DMS53 (cell line): Measurements from ENCODE around the gene ATOH8.

Experiments
- DNase-seq: peaks from one replicate; lab custom pipeline; 2025; lab: John Stamatoyannopoulos, UW

Gene ATOH8

DNA sequence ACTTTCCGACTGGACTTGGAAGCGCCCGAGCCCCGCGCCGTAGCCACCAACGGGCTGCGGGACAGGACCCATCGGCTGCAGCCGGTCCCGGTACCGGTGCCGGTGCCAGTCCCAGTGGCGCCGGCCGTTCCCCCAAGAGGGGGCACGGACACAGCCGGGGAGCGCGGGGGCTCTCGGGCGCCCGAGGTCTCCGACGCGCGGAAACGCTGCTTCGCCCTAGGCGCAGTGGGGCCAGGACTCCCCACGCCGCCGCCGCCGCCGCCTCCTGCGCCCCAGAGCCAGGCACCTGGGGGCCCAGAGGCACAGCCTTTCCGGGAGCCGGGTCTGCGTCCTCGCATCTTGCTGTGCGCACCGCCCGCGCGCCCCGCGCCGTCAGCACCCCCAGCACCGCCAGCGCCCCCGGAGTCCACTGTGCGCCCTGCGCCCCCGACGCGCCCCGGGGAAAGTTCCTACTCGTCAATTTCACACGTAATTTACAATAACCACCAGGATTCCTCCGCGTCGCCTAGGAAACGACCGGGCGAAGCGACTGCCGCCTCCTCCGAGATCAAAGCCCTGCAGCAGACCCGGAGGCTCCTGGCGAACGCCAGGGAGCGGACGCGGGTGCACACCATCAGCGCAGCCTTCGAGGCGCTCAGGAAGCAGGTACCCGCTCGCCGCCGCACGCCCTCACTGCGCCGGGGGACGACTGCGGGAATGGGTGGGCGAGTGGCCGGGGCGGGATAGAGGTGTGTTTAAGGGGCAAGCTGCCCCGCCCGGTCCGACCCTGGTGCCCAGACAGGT lies 713 bp downstream of the ATOH8 start:
- peak; percentile 93 for DNase-seq

DNA sequence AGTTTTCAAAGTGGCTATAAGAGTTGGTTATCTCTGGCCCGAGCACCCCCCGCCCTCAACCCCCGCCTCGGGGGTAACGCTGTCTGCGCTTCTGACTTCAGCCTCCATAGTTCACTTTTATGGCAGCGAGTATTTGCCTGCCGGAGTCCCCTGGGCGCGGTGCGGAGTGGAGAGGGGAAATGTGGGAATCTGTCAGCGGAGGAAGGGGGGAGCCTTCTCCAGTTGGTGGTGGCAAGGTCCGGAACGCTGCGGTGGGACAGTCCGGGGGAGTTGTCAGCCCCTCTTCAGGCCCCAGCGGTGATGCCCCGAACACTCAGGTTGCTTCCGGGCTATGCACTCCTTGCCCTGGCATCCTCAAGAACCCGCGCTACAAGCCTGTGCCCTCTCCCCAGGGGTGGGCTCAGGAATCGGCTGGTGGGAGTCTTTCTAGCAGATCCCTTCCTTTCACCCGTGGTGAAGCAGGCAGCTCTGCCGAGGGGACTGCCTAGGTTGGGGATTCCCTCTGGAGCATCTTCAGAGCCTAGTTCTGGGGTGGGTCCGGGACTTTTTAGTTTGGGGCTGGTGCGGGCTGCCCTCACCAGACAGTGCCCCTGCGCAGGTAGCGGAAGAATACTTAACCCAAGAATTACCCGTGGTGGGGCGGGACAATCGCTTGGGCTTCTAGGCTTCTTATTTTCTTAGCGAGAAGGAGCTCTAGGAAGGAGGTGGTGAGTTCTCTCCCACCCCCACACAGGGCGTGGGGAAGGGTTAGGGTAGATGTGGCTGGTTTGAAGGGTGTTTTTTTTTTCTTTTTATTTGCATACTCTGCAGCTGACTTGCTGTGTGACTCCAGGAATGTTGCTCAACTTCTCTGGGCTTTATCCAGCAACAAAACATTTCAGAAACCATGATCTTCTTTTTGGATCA lies 1.6 kb downstream of the ATOH8 start:
- DNase-seq = peak; percentile 74

DNA sequence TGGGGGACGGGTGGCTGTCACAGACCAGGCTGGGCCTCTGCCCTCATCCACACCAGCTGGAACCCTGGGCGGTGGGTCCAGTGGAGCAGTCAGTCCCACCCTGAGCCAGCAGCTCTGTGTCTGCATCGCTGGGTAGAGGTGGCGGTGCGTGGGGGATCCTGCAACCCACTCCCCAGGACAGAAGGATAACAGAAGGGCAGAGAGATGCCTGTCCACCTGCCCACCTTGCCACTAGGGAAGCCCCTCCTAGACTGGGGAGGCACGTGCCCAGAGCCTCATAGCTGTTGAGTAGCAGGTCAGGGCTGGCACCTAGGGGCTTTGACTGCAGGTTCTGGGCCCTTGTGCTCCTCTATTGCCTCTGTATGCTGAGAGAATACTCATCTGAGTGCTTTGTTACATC lies 2.4 kb downstream of the ATOH8 start:
- peak; percentile 63 for DNase-seq

DNA sequence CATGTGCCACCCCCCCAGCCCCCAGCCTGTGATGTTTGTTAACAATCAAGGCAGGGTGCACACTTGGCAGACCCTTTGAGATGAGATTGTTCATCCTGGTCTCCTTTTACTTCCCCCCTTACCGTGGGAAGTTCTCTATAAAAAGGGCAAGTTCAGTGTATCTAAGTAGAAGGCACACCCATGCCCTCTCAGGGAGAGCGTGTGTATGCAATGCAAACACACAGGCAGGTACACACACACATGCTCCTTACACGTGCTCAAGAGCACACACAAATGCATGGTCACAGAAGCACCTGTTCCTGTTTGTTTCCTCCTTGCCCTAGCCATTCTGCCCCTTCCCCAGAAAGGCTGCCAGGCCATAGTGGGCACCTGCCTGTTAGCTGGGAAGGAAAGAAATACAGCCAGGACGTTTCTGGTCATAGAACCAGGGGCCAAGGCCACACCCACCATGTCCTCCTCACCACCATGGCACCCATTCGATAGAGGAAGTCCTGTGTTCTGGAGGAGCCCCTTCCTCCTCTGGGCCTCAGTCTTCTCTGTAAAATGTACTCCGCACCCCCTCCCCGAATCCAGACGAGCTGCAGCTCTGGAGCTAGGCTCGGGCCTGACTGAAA lies 3.1 kb downstream of the ATOH8 start:
- DNase-seq = peak; percentile 97

DNA sequence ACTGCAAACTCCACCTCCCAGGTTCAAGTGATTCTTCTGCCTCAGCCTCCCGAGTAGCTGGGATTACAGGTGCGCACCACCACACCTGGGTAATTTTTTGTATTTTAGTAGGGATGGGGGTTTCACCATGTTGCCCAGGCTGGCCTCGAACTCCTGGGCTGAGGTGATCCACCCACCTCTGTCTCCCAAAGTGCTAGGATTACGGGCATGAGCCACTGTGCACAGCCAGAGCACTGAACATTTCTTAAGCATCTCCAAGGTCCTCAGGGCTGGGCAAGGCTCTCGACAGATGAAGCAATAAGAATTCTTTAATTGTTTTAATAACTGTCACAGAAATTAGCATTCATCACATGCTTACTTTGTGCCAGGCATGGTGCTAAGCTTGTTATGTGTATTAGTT lies 4.1 kb downstream of the ATOH8 start:
- DNase-seq = no peak

DNA sequence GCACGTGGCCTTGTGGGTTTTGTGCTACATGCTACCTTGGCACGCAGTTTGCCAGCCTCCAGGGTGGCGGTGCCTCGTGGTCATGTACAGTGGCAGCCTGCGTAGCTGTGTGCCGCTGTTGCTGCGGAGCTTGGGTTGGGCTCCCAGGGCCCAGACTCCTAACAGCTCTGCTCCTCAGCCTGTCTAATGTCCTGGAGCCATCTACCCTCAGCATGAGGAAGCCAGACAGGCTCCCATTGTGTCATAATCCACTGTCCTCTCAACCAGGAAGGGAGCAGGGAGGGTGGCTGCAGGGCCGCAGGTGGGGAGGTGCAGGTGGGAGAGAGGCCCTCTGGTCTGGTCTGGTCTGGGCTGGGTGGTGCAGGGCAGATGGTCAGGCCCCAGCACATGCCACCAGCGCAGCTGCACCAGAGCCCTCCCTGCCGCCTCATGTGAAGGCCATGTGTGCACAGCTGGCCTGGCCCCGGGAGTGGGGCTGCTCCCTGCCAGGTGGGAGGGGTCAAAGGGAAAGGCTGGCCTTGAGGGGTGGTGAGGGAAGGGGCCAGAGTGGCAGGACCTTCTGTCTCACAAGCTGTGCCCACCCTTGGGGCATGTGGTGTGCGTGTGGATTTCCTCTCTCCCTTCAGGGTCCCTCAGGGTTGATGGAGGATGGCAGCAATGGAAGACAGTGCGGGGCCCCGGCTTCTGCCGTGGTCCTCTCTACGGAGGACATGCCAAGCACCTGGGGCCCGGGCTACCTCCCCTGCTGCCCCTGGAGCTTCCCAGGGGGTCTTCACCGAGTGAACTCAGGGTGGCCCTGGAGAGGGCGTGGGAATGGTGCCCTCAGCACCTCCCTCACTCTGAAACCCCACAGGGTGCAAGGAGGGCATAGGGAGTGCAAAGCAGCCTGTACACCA lies 4.8 kb downstream of the ATOH8 start:
- DNase-seq = peak; percentile 99

DNA sequence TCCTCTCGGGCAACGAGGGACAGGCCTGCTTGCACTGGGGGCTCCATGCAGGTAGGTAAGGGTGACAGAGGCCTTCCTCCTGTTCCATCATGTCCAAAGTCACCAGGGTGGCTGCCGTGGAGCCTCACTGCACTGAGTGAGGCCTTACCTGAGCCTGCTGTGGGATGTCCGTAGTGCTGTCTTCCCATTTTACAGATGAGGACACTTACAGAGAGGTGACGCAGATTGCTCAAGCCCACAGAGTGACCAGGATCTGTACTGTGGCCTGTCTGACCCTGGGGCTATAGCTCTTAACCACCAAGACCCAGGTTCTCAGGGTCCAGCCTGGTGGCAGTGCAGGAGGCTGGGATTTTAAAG lies 5.4 kb downstream of the ATOH8 start:
- DNase-seq = no peak

DNA sequence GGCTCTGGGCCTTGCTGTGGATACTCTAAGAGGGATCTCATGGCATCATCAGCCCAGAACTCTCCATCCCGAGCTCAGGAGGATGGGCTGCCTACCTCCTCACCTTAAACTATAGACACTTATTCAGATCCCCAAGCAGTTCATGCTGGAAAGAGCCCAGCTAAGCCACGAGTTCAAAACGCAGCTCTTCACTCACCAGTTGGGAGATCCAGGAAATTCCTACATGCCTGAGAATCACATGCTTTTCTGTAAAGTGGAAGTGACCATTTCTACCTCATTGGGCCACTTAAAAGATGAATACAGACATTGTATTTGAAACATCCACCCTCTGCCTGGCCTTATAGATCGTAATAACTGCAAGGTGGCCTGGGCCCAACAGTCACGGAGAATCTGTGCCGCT lies 6.6 kb downstream of the ATOH8 start:
- DNase-seq = no peak

DNA sequence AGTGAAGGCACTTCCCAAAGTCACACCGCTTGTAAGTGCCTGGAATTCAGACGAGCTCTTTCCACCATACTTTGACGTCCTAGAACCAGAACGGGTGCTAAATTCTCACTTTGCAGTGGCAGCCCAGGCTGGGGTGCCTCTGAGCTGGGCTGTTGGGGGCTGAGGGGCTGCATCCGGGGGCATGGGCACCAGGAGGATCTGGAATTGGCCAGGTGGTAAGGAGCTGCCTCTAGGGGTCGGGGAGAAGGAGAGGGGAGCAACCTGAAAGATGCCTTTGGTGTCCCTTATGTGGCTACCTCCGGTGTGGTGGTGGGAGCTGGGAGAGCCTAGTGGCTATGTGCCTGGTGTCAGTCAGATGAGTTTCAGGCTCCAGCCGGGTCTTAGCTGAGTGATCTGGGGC lies 7.1 kb downstream of the ATOH8 start:
- no peak for DNase-seq

DNA sequence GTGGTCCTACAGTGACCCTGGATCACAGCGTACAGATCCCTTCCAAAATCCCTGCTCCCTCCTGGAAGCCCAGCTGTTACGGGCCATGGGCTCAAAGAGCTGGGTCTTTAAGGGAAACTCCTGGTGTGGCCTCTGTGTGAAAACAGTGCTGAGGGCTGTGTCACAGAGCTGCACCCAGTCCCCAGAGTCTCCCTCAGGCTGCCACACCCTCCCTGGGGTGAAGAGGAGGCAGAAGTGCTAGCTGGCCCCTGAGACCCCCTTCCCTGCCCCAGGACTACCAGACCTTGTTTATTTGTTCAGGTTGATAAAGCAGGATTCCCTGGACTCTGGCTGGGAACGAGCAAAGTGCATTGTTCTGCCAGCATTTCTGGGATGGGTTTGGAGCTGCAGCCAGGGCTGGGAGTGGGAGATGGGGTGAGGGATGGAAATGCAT lies 7.7 kb downstream of the ATOH8 start:
- DNase-seq = no peak

DNA sequence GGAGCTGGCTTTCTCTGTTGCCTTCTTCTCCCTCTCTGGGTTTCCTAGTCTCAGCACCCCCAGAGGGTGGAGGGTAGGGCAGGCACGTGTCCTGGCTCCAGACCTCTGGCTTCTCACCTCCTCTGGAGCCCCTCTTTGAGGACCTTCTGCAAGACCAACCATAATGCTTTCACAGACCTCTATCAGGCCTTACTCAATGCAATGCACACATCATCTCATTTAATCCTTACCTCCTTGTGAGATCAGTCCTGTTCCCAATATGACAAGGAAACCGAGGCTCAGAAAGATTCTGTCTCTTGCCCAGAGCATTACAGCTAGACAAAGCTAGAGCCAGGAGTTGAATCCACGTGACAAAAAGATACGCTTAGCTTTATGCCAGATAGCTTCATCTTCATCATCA lies 8.2 kb downstream of the ATOH8 start:
- DNase-seq = no peak

DNA sequence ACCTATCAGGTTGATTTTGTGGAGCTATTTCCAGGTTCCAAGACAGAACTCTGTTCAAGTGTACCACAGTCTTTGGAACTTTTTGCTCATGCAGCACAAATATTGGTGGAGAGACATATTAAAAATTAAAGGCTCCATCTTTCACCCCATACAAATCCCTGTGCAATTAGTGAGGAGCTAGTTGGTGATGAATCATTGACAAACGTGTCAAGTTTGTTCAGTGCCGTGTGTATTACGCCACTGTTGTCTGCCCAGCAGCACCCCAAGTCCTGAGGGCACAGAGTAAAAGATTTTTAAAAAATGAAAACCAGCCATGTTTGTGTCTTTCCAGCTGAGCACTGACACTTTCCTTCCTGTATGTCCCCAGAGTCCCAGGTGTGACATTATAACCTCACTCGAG lies 9.3 kb downstream of the ATOH8 start:
- no peak for DNase-seq

DNA sequence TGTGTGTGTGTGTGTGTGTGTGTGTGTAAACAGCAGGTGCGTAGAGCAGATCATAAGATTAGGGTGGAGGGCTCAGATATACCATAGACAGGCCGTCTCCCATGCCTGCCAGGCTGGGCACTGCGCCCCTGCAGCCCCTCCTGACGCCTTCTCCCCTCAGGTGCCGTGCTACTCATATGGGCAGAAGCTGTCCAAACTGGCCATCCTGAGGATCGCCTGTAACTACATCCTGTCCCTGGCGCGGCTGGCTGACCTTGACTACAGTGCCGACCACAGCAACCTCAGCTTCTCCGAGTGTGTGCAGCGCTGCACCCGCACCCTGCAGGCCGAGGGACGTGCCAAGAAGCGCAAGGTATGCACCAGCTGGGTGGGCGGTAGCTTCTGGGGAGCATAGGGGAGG lies 10.0 kb downstream of the ATOH8 start:
- DNase-seq = peak; percentile 43

DNA sequence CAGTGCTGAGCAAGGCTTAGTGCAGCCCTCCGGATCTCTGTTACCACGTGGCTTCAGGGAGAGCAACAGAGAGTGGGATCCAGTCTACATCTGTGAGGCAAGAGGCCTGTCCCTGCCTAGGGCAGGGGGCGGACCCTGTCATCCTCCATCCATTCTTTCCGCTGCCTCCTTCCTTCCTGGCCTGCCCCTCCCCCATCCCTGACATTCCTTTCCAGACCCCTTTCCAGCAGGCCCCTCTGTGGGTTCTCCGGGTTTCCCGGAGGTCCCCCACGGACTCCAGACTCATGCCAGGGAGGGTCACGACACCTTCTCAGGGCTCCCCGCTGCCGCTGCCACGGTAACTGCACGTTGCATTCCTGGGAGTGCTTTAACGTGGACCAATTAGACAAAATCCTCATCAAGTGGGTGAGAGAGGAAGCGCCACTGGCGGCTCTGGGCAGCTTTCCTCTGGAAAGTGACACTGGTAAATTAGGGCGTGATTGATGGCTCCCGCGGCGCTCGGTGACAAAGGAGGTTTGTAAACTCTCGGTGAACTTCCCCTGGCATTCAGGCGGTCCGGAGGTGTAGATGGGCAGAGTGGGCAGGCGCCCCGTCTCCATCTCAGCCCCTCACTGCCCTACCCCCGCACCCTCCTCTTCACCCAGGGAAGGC lies 11.4 kb downstream of the ATOH8 start:
- DNase-seq = no peak

DNA sequence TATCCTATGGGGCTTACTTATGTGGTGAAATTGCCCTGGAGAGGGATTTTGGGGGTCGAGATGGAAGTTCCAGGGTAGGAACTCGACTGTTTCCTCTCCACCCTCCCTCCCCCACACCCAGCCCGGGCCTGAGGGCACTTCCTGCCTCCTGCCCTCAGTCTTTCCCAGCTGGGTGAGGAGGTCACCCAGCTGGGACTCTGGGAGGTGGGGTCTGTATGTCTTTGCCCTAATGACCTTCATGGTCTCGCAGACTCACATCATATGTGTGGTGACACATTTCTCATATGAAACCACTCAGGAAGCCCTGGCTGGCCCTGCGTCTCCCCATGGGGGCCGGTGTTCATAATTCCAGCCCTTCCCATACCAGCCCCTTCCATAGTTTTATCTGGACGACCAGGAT lies 12.4 kb downstream of the ATOH8 start:
- DNase-seq = no peak

DNA sequence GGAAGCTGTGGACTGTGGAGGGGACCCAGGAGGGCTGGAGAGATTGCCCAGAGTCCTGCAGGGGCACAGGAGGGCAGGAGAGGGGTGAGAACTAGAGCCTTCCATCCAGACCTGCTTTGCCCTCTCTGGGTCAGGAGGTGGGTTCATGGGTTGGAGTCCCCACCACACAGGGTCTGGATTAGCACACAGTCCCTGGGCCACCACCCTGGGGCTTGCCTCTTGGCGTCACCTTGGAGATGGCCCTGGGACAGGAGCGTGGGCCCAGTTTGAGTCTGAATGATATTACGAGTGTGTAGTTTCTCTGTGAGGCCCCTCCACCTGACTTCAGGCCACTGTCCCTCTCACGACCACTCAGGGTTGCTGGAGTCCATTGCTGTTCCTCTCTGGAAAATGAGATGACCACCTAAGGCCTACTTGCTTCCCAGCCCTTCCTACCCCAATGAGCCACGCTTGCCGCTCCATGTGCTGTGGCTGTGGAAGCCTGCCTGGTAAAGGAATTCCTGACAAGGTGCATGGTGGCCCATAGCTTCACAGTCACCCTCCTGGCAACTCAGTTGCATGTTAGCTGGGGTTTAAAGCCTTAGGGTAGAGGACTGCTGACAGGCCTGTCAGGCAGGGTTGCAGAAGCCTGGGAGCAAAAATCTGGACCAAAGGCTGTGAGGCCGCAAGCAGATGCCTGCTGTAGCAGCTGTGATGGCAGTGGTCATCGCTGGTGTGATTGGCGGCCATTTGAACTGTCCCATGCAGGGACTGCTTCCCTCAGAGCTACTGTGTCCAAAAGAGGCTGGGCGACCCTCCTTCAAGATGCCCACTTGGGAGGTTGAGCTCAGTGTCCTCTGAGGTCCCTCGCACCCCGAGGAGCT lies 14.2 kb downstream of the ATOH8 start:
- DNase-seq = no peak

DNA sequence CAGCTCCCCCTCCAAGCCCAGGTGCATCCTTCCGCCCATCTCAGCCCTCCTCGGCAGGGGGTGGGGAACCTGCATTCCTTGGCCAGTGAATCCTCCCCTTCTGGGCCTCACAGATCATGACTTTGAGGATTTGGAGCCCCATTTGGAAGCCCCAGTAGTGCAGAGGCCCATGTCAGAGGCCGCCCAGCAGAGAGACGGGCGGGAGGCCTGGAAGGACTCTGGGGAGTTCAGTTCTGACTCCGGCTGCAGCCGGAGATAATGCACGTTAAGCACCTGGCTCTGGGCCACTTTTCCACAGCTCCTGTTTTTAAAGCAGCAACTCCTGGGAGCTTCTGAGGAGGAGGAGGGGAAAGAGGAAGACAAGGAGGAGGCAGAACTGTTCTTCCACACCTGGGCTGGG lies 14.9 kb downstream of the ATOH8 start:
- DNase-seq = peak; percentile 51

DNA sequence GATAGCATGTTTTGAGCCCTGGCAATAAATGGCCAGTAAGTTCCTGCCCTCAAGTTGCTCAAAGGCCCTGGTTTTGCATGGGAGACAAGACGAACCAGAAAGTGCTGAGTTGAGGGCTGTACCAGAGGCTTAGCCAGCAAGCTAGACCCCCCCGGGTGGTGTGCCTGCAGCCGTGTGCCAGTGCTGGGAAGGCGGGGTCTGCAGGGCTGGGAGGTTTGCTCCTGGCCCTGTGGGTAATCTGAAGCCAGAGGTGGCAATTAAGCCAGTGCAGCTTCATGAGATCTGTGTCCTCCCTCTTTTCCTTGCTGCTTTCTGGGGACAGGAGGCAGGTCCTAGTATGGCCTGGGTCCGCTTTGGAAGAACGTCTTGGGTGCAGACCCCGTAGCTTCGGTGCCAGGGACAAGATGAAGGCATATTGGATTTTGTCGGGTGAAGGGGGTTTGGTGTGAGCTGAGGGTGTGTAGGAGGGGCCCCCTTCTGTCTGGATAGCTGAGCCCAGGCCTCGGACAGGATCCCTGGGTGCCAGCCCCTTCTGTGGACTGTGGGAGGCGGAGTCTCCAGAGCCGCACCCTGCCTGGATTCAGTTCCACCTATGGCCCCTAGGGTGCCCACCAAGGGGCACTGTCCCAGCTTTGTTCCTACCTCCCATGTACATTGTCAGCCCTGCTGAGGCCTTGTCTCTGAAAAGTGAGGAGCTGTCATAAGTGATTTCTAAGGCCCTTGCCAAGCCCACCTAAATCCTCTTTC lies 15.6 kb downstream of the ATOH8 start:
- peak; percentile 61 for DNase-seq

DNA sequence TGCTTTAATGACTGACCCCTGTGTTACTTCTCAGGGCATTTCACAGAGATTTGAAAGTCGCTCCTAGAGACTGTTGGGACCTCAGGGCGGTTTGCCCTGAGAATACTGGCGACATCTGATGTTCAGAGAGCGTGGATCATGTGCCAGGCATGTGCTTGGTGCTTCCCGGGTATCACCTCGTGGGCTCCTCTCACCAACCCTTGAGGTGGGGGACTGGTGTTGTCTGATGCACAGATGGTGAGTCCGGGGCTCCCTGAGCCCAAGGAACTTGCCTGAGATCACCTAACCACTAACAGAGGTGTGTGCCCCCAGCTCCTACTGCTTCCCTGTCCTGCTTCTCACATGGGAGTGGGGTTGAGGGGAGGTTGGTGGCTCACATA lies 16.2 kb downstream of the ATOH8 start:
- DNase-seq = no peak

DNA sequence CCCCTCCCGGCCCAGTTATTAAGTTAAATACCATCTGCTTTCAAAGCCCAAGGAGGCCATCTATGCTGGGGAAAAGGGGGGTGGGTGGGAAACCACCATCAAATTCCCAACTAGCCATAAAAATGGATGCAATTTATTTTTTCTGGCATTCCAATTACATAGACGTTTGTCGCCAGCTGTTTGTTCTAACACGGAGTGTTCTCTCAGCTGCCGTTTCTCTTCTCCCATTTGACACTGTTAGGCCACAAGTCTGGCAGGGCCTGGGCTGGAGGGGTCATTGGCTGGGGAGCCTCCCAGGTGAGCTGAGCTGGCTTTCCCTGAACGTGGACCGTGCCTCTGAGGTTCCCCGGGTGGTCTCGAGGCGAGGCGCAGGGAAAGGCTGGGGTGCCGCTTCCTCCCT lies 16.6 kb downstream of the ATOH8 start:
- DNase-seq = no peak
